ENCODE data around the gene GPR31.
"Not testable (repeated sequence)": the region's sequence is repeated elsewhere in the genome, so short reads cannot be mapped to it uniquely, and the experiment has no call there.

GRCh38 chr6:167182913-167183314 lies 25.1 kb upstream of the GPR31 start:
- peak in 1 of 3 donors; percentile 14 for TF ChIP-seq CTCF (IDR thresholded peaks at IDR 0.05)
- not testable (repeated sequence) for TF ChIP-seq EP300 (IDR thresholded peaks at IDR 0.05)
